Measurements from ENCODE around the gene NMD3.

GRCh38 chr3:161224786-161225185 lies 3.7 kb downstream of the NMD3 start:
- TF ChIP-seq, protein P1, sequence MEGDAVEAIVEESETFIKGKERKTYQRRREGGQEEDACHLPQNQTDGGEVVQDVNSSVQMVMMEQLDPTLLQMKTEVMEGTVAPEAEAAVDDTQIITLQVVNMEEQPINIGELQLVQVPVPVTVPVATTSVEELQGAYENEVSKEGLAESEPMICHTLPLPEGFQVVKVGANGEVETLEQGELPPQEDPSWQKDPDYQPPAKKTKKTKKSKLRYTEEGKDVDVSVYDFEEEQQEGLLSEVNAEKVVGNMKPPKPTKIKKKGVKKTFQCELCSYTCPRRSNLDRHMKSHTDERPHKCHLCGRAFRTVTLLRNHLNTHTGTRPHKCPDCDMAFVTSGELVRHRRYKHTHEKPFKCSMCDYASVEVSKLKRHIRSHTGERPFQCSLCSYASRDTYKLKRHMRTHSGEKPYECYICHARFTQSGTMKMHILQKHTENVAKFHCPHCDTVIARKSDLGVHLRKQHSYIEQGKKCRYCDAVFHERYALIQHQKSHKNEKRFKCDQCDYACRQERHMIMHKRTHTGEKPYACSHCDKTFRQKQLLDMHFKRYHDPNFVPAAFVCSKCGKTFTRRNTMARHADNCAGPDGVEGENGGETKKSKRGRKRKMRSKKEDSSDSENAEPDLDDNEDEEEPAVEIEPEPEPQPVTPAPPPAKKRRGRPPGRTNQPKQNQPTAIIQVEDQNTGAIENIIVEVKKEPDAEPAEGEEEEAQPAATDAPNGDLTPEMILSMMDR (IDR thresholded peaks at IDR 0.05; ENCODE audit: low read depth, low read length), result no peak
- TF ChIP-seq EZH2phosphoT487 (IDR thresholded peaks at IDR 0.05; ENCODE audit: low read depth), result no peak

Measured in OCI-LY3 (cell line).